ENCODE results near the gene AP3S2.

Gene AP3S2

GRCh38 chr15:89814112-89814742 is 79.6 kb downstream of the AP3S2 start:
- no peak for DNase-seq (ENCODE audit: low read depth)

DNA sequence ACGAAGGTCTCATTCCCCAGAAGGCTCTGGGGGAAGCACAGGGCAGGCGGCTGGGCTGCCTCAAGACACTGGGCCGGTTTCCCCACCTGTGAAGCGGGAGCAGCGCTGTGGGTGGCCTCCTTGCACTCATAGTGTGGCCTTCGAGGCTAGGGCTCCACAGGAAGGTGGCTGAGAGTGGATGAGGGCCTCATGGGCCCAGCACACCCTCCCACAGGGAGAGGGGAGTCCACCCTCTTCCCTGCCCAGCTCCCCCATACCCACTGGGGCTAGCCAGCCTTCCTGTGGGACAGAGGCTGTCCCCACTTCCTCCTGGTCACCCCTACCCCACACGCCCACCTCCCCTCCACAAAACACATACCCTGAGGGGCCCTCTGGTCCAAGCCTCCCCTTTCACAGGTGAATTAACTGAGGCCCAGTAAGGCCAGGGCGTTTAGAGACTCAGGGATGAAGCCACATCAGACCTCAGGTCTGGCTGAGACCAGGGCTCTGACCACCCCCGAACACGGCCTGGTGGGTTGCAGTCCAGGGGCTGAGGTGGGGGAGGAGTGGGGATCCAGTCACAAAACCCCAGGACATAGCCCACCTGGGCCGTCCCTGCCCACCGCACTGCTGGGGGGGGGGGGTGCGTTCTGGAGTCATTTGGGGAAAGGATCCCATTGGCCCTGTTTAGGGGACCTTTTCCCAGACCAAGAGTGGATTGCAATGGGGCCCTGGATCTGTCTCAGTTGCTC is 80.2 kb downstream of the AP3S2 start:
- DNase-seq (ENCODE audit: low read depth) = no peak

GRCh38 chr15:89812847-89813320 is 80.9 kb downstream of the AP3S2 start:
- DNase-seq (ENCODE audit: low read depth) = no peak

GRCh38 chr15:89812011-89812846 is 81.6 kb downstream of the AP3S2 start:
- no peak for DNase-seq (ENCODE audit: low read depth)

- no peak for DNase-seq (ENCODE audit: low read depth)
These were observed 83.0 kb downstream of the AP3S2 start for GRCh38 chr15:89810837-89811236.

- DNase-seq (ENCODE audit: low read depth) = no peak
These were observed 84.0 kb downstream of the AP3S2 start for GRCh38 chr15:89809787-89810148.

DNA sequence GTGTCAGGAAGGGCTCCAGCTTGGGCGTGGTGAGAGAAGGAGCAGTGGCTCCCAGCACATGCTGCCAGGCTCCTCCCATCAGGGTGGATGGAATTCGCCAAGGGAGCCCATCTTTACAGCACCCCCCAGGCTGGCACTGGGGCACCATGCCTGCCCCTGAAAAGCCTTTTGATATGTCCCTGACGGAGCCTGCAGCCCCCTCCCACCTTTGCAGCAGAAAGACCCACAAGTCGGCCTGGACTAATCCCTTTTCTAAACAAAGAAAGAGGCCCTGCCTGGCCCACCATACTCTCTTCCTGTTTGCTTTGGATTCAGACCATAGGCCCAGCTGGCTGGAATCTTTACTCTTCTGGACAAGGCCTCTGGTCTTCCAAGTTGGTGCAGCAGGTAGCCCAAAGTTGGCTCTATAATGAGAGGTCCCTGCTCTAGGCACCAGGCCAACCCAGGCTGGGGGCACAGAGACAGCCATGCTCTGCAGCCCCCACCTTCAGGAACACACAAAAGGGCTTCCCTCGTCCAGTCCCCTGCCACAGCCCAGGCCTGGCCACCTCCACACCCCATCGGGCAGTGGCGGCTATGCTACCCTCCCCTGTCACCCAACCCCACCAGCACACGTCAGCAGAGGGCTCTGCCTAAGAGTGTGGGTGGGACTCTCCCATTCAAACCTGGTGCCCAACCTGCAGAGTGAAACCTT is 84.6 kb downstream of the AP3S2 start:
- no peak for DNase-seq (ENCODE audit: low read depth)

DNA sequence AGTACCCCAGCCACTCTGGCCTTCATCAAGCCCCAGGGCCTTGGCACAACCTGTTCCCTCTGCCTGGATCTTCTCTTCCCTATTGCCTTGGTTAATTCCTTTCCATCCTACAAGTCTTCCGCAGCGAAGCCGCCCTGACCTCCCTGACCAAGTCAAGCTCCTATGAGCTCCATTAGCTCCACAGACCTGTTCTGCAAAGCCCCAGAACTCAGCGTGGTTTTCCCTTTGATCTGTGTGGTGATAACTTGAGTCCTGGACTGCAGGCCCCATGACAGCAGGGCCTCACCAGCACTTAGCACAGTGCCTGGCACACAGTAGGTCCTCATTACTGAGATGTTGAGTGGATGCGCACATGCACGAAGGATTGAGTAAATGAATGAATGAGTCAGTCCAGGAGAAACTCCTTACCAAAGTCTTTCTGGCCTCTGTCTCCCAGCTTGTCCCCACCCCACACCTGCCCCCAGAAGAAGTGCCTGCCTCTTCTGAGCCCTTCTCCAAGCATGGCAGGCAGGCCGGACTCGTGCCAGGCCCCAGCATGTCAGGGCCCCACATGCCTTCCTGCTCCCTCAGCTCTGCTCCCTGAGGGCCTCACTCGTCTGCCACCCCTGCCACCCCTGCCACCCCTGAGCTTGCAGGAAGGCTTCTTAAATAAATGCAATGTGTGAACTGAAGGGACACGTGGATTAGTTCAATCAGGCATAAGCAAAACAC is 85.5 kb downstream of the AP3S2 start:
- DNase-seq (ENCODE audit: low read depth) = no peak

DNA sequence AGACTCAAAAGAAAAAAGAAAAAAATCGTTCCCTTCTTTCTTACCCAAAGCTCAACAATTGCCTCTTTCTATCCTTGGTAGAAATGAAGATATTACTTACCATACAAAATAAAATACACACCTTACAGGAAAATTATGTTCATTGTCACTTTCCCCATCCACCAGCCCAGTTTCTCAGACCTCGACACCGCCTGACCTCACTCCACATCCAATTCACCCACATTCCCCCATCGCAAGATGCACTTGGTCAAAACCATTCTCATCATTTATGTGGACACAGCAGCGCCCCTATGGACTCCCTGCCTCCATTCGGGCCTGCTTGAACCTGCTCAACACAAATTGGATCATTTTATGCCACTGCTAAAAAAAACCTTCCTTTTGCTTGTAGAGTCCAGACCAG is 86.1 kb downstream of the AP3S2 start:
- no peak for DNase-seq (ENCODE audit: low read depth)

- DNase-seq (ENCODE audit: low read depth) = no peak
These were observed 86.9 kb downstream of the AP3S2 start for GRCh38 chr15:89806559-89807550.

DNA sequence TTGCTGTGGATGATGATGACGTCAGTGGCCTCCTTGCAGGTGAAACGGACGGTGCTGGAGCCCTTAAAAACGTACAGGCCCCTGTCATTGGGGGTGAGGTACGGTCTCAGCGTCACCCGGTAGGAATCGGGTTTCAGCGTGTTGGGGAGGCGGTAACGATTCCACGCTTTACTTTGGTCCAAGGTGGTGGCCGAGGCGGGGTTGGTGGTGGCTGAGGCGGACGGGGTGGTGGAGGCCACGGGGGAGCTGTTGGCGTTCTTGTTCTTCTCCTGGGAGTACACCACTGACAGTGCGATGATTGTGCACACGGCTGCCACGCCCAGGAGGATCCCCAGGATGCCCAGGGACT is 87.6 kb downstream of the AP3S2 start:
- DNase-seq (ENCODE audit: low read depth) = no peak

DNA sequence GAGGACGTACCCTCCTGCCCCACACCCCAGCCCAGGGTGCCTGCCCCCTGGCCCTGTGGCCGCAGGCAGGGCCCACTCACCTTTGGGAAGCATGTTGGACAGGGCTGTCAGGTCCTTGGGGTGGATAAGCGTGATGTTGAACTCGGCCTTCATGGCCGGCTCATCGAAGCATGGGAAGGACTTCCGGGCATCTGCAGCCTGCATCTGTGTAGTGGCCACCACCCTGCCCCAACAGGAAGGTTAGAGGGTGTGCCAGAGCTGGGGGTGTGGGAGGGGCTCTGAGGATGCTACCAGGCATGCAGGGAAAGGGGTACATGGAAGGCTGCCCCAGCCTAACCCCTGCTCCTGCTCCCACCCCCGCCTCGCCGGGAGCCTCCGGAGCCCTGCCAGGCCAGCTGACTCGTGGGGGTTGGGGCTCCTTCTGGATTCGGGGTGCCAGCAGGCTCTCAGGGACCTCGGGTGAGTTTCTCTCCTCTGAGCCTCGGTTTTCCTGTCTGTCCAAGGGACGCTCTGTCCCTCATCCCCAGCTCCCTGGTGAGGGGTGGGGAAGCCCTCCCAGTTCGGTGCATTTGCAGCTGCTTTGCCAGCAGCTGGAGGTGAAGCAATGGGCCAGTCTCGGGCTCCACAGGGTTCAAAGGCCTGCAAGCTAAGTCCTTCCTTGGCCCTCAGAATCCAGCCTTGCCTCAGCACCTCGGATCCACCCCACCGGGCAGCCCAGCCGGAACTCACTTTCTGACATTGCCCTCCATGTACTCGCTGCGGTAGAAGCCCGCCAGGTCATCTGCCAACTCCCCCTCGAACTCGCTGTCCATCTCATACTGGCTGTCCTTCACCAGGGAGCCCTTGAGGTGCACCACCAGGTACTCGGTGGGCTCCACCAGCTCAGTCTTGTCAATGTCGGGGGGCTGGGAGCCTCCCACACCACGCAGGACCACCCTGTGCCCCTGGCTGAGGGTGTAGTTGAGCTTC is 88.3 kb downstream of the AP3S2 start:
- no peak for DNase-seq (ENCODE audit: low read depth)

GRCh38 chr15:89803941-89804800 is 89.6 kb downstream of the AP3S2 start:
- no peak for DNase-seq (ENCODE audit: low read depth)

DNA sequence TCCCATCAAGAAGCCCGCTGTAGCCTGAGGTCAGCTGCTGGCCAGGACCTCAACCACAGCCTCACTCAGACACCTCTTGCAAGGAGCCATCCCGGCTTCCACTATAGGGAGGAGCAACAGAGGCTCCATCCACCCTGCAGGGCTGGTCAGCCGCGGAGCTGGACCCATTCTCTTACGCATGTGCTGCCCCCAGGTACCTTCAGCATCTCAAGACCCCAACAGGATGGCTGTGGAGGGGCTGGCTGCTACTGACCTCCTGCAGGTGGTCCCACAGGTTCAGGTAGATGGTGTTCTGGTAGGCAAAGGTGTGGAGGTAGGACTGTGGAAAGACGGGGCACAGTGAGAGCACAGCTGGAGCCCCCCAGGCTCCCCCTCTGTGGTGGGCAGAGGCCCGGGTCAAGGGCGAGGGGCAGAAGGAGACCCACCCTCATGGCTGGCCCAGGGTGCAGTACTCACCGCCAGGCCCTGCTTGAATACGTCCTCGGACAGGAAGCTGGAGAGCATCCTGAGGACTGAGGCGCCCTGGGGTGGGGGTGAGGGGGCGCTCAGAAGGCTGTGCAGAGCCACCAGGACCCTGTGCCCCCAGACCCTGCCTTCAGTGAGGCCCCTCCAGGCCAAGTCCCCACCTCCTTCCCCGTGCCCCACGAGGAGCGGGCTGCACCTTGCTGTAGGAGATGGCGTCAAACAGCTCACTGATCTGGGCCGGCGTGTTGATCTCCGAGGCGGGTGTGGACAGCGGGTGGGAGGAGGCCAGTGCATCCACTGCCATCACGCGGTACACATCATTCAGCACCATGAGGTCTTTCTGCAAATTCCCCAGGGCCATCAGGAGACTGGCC is 90.6 kb downstream of the AP3S2 start:
- DNase-seq (ENCODE audit: low read depth) = no peak

DNA sequence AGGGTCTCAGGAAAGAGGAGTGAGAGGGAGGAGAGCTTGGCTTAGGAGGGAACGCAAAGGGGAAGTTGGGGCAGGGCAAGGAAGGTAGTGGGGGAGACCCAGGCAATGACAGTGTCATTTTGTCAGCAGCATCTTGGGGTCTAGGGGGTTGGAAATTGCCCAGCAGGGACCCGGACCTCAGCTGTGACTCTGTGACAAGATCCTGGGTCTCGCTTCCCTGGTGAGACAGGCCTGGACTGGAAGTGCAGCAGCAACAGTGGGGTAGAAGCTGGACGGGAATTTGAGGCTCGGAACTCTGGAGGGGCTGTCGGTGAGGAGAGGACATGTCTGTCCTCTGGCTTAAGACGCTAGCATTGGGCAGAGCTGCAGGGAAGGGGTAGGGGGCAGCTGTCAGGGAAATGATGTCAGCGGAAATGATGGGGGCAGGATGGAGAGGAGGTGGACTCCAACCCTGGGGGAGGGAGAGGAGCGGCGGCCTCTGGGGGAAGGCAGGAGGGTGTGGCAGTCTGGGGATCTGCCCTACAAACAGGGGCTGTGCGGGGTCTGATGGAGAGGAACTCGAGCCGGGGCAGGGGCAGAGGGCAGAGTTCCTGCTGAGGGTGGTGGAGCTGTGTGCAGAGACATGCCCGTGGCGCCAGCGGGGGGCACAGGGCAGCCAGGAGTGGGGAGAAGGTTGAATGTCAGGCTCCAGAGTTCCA is 91.4 kb downstream of the AP3S2 start:
- no peak for DNase-seq (ENCODE audit: low read depth)

DNA sequence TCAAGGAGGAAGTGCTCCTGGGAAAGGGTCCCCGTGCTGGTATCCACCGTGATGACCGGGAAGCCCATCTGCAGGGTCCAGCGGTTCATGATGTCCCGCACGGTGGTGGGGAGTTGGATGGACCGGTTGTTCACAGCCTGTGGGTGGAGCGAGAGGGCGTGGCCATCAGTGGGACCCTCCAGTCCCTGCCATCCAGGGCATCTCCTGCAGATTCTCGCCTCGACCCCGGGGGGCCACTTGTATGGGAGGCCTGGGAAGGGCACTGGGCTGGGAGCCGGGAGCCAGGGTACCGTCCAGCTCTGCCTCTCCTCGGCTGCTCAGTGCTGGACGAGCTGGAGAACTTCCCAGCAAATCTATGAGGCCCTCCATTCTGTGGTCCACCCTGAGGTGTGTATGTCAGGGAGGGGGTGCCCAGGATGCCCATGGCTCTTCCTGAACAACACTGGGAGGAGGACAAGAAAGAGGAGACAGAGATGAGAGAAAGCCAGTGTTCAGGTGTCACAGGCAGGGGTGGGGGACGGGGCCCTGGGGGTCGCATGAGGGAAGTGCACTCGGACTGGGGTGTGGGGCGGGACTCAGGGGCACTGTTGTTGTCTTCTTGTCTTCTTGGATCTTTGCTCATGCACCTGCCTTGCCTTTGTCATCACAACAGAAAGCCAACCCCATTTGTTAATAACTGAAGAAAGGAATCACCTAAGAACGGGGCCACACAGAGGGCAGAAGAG is 92.2 kb downstream of the AP3S2 start:
- DNase-seq (ENCODE audit: low read depth) = no peak

Measured in activated T-helper 9 cell treated with anti-CD3 and anti-CD28 coated beads, Interleukin-2, amount 50 U/mL, for 16 hours (primary cell).